HG03571 (cell line): ENCODE measurements around the gene TRPM2.

Experiments used
- ATAC-seq: cut with Tn5 transposase; IDR thresholded peaks from one replicate; pipeline ENCODE4 v1.9.1; 2021; ENCODE audit not compliant: unreplicated experiment

The TRPM2 gene

GRCh38 chr21:44424608-44425306, 71.3 kb downstream of the TRPM2 start:
- no peak for ATAC-seq

GRCh38 chr21:44425307-44425894, 72.0 kb downstream of the TRPM2 start:
- ATAC-seq = no peak

GRCh38 chr21:44425895-44426662, 72.7 kb downstream of the TRPM2 start:
- no peak for ATAC-seq

- ATAC-seq = no peak
Observed at GRCh38 chr21:44426663-44427191, 73.3 kb downstream of the TRPM2 start.

DNA sequence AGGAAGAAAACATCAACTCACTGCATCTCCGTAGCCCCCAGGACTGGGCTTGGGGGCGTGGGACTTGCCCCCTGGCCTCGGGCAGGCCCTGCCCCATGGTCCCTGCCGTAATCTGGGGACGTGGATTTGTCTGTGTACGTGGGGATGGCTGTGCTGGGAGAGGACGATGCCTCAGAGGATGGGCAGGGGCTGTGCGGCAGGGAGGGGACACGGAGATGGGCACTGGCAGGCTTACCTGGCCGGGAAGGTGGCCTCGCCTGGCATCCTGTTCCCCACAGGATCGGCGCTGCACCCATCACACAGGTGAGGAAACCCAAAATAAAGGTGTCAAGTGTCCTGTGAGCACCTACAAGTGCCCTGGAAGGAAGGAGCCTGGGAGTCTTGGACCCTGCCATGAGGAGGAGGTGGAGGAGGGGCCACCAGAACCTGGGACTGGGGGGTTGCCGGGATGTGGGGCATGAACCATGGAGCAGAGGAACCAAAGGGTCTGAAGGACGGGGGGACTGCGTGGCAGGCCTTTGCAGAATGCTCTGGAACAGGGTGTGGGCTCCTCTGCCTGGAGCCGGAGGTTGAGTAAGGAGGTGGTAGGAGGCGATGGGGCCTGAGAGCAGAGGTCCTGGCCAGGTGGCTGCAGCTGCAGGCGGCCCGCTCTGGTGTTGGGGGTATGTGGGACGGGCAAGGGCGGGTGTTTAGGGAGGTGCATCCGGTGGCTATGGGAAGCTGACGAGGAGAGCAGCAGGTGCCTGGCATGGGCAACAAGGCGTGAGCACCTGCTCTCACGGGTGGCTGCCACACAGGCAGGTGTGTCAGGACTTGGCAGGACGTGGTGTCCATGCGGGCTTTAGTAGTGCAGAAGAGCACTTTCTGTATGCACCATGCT, 74.1 kb downstream of the TRPM2 start:
- ATAC-seq = no peak

GRCh38 chr21:44428281-44428960, 75.0 kb downstream of the TRPM2 start:
- ATAC-seq = no peak

DNA sequence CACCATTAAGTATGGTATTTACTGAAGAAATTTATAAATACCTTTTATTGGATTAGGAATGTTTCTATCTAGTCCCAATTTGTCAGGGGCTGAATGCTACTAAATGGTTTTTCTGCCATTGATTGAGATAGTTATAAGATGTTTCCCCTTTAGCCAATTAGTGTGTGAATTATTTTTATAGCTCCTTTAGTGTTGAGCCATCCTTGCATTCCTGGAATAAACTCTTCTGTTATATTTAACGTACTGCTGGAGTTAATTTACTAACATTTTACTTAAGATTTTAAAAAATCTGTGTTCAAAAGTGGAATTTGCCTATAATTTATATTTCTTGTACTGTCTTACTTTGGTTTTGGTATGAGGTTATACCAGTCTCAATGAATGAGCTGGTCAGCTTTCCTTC, 76.5 kb downstream of the TRPM2 start:
- ATAC-seq = no peak

GRCh38 chr21:44431300-44431699, 77.9 kb downstream of the TRPM2 start:
- ATAC-seq = no peak

DNA sequence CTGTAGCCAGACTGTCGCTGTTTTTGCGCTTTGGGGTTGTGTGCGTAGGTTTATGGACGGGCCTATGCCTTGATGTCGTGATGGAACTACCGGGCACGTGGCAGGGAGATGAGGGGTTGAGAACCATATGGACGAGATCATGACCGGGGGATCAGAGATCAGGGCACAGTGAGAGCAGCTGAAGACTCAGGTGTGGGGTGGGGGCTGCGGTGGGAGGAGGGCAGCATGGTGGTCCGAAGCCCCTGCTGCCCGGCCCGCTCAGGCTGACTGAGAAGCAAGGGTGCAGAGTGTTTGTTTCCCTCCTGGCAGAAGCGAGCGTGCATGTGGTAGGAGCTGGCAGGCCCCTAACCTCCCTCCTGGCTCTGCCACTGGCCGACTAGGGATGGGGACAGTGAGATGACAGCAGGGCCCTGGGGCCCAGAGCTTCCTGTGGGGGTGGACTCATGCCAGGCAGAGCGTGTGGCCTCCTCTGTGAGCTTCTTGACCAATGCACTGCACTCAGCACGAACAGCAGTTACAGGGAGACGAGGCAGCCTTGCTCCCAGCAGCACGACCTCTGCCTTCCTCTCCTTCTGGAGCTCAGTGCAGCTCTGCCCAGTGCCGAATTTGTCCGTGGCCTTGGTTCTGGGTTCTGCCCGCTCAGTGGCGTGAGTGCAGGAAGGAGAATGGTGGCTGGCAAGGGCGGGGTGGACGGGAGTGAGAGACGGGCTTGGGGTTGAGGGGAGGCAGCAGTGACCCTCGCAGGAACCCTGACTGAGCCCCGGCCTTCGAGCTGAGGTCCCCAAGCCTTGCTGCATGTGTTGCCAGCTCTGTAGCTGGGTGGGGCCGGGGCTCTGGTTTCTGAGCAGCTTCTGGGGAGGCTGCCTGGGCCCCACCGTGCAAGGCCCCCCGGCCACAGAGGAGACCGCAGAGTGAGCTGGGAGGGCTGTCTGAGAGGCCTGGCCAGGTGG, 79.7 kb downstream of the TRPM2 start:
- no peak for ATAC-seq

- no peak for ATAC-seq
Observed at GRCh38 chr21:44433791-44434567, 80.6 kb downstream of the TRPM2 start.

DNA sequence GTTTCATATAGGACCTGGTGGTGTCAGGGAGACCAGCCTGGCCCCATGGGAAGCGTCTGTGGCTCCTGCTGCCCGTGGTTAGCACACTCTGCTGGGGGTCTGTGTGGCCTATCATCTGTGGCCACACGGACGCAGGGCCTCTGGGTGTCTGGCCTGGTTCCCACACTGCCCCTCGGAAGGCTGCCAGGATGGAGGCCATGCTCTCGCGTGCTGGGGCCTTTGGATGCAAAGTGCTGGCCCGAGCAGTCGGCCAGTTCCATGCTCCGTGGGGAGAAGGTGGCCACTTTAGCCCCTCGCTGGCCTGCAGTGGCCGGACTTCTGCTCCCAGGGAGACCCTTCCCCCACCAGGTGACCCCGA, 81.1 kb downstream of the TRPM2 start:
- no peak for ATAC-seq

- no peak for ATAC-seq
Observed at GRCh38 chr21:44434936-44435635, 81.7 kb downstream of the TRPM2 start.

DNA sequence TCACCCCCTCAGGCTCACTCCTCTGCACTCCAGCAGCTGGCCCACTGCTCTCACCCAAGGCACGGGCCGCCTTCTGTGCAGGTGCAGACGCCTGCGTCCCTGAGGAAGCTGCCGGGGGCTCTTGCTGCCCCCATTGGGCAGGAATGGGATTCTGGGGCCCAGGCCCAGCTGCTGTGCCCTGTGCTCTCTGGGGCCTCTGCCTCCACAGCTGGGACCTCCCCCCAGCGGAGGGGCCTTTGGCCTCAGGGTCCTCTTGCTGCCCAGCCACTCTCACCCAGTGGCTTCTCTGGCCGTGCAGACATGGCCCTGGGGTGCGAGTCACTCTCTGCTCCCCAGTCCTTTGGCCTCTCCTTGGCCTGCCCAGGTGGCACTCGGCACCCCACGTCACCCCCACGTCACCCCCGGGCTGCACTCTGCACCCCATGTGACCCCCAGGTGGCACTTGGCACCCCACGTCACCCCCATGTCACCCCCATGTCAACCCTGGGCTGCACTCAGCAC, 82.7 kb downstream of the TRPM2 start:
- ATAC-seq = no peak

- no peak for ATAC-seq
Observed at GRCh38 chr21:44436958-44437357, 83.5 kb downstream of the TRPM2 start.

DNA sequence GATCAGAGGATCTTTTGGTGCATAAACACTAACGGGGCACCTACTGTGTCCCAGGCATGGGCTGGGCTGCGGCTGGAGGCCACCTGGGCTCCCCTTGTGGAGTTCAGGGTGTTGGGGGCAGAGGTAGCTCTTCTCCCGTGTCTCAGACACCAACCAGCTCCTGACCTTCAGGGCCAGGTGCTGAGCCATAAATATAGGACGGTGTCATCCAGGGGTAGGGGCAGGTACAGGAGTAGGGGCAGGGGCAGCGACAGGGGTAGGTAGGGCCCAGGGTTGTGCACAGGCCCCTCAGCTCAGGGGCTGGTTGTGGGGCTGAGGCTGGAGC, 83.9 kb downstream of the TRPM2 start:
- no peak for ATAC-seq

GRCh38 chr21:44437696-44438431, 84.4 kb downstream of the TRPM2 start:
- ATAC-seq = no peak

- no peak for ATAC-seq
Observed at GRCh38 chr21:44438531-44439210, 85.2 kb downstream of the TRPM2 start.
